ENCODE measurements around the gene CAMK2D.

CAMK2D gene

DNA sequence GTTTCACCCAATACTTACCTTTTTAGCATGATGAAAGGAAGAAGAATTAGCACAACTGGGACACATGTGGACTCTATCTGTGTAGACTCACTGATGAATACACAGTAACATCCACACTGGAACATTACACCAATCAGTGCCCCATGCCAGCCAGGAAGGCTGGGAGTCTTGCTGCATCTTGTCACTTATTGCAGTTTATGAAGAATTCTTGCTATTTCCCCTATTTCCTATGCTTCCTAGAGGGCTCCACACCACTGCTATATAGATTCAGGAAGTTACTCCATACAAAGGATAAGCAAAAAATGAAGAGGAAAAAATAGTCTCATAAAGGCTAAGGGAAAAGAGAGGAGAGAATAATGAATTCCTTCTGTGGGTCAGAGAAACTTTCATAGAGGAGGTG is 201.0 kb downstream of the CAMK2D start:
- Histone ChIP-seq H4K5ac (ENCODE audit: low read length) (no peak overlapping the region), H2BK5ac (ENCODE audit: low read length) (no peak overlapping the region), H3K18ac (ENCODE audit: low read length) (no peak overlapping the region), H3K27ac (ENCODE audit: low read depth, low read length) (no peak overlapping the region), H2AK5ac (ENCODE audit: low read length) (no peak overlapping the region), H3K56ac (ENCODE audit: low read length) (no peak overlapping the region), H3K9ac (ENCODE audit: low read length) (no peak overlapping the region), H3K79me1 (ENCODE audit: low read length) (no peaks in the 10 kb centered on the region), H3K79me2 (ENCODE audit: control insufficient read depth, insufficient read depth, low read length) (no peaks in the 10 kb centered on the region), H3K27me3 (ENCODE audit: insufficient read depth, low read length, poor library complexity) (no peaks in the 10 kb centered on the region), H2BK120ac (ENCODE audit: low read depth, low read length) (no peak overlapping the region), H4K8ac (ENCODE audit: low read depth, low read length) (no peak overlapping the region), H2BK15ac (replicated peaks; ENCODE audit: low read depth) (no peak overlapping the region), H3K23ac (ENCODE audit: low read length) (no peak overlapping the region), H3K4me2 (ENCODE audit: low read length) (no peak overlapping the region), H3K4me3 (ENCODE audit: low read length) (no peak overlapping the region), H3K4ac (ENCODE audit: low read depth, low read length) (no peak overlapping the region), H3K36me3 (ENCODE audit: control insufficient read depth, insufficient read depth, low read length) (no peaks in the 10 kb centered on the region), H3K4me1 (ENCODE audit: control insufficient read depth, low read depth, low read length) (no peaks in the 10 kb centered on the region)
- no peak for DNase-seq

DNA sequence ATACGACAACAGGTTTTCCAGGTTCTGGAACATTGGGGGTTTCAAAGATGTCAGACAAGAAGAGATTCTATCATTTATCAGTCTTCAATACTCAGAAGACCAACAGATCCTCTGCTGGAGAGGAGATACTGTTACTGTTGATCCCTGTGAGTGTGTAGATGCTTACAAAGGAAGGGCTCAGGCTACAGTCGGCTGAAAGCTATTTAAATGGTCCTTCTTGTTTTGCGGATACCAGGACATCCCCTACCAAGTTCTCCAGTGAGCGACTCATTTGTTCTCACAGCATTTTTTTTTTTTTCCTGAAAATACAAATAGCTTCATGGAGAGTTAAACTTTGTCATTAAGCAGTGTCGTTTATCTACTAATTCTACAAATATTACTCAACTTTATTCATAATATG is 201.6 kb downstream of the CAMK2D start:
- no peak for DNase-seq
- Histone ChIP-seq H3K4me1 (ENCODE audit: control insufficient read depth, low read depth, low read length) (no peaks in the 10 kb centered on the region), H3K79me2 (ENCODE audit: control insufficient read depth, insufficient read depth, low read length) (no peaks in the 10 kb centered on the region), H2BK5ac (ENCODE audit: low read length) (no peak overlapping the region), H3K27ac (ENCODE audit: low read depth, low read length) (no peak overlapping the region), H4K8ac (ENCODE audit: low read depth, low read length) (no peak overlapping the region), H3K23ac (ENCODE audit: low read length) (no peak overlapping the region), H3K27me3 (ENCODE audit: insufficient read depth, low read length, poor library complexity) (no peaks in the 10 kb centered on the region), H3K56ac (ENCODE audit: low read length) (no peak overlapping the region), H3K18ac (ENCODE audit: low read length) (no peak overlapping the region), H3K4ac (ENCODE audit: low read depth, low read length) (no peak overlapping the region), H2BK120ac (ENCODE audit: low read depth, low read length) (no peak overlapping the region), H4K5ac (ENCODE audit: low read length) (no peak overlapping the region), H2AK5ac (ENCODE audit: low read length) (no peak overlapping the region), H3K4me2 (ENCODE audit: low read length) (no peak overlapping the region), H3K4me3 (ENCODE audit: low read length) (no peak overlapping the region), H3K9ac (ENCODE audit: low read length) (no peak overlapping the region), H3K36me3 (ENCODE audit: control insufficient read depth, insufficient read depth, low read length) (no peaks in the 10 kb centered on the region), H2BK15ac (replicated peaks; ENCODE audit: low read depth) (no peak overlapping the region), H3K79me1 (ENCODE audit: low read length) (no peaks in the 10 kb centered on the region)
- WGBS (ENCODE audit: extremely low coverage, insufficient coverage, low lambda C conversion rate): no CpG with 5 or more reads among the region's 5 CpGs

DNA sequence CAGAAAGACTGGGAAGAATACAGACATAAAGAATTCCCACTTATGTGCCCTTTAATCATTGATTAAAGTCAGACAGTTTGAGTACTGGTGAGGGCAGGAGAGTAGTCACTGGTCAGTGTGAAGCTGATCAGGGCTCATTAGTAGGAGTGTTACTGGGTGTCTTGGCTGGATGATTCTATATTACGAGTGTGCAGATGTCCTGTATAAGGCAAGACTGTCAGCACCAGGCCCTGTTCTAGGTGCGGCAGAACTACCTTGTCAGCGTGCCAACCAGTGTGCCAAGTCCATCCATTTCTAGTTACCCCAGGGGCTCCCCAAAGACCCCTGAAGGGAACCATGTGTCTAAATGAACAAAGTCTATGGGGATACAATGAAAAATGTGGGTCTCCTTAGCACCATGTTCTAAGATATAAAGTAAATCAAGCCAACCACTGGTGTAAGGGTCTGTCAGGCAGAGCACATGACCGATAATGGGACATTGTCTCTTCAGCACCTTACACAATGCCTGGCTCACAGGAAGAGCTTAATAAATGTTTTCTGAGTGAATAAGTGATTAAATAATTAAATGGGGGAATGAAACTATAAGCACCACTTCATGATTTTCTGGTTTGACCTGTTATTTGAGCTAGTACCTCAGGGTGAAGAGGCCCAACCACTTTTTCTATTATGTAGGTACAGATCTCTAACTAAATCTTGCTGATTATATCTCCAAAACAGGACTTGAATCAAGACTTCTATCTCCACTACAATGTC is 205.0 kb downstream of the CAMK2D start:
- no peak overlapping the region for H3K4me3 ChIP-seq (ENCODE audit: low read length)

DNA sequence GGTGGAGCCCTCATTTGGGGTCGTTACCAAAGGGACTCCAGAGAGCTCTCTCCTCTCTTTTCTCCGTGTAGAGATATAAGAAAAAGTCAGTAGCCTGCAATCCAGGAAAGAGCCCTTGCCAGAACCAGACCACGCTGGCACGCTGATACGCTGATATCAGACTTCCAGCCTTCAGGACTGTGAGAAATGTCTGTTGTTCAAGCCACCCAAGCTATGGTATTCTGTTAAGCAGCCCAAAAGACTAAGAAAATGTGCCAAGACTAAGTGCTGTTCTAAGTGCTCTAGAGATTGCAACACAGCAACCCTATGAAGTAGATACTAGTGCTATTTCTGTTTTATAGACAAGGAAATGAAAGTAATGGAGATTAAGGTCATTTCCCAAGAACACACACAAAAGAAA is 205.7 kb downstream of the CAMK2D start:
- Histone ChIP-seq H3K23ac (ENCODE audit: low read length) (no peak overlapping the region), H3K27ac (ENCODE audit: low read depth, low read length) (no peak overlapping the region), H3K27me3 (ENCODE audit: insufficient read depth, low read length, poor library complexity) (no peaks in the 10 kb centered on the region)

More for the DNA sequence above, 205.0 kb downstream of the CAMK2D start:
- H2BK120ac ChIP-seq (ENCODE audit: low read depth, low read length): no peak overlapping the region
- WGBS (ENCODE audit: extremely low coverage, insufficient coverage, low lambda C conversion rate): no CpG with 5 or more reads among the region's 4 CpGs
- H3K36me3 ChIP-seq (ENCODE audit: control insufficient read depth, insufficient read depth, low read length): no peaks in the 10 kb centered on the region
- H3K4me2 ChIP-seq (ENCODE audit: low read length): no peak overlapping the region
- no peak overlapping the region for H4K8ac ChIP-seq (ENCODE audit: low read depth, low read length)
- no peak overlapping the region for H2AK5ac ChIP-seq (ENCODE audit: low read length)
- H3K4ac ChIP-seq (ENCODE audit: low read depth, low read length): no peak overlapping the region
- H3K4me1 ChIP-seq (ENCODE audit: control insufficient read depth, low read depth, low read length): no peaks in the 10 kb centered on the region
- no peaks in the 10 kb centered on the region for H3K79me2 ChIP-seq (ENCODE audit: control insufficient read depth, insufficient read depth, low read length)
- DNase-seq: no peak
- H3K9ac ChIP-seq (ENCODE audit: low read length): no peak overlapping the region
- H2BK5ac ChIP-seq (ENCODE audit: low read length): no peak overlapping the region
- no peak overlapping the region for H3K23ac ChIP-seq (ENCODE audit: low read length)
- H3K18ac ChIP-seq (ENCODE audit: low read length): no peak overlapping the region
- H3K27ac ChIP-seq (ENCODE audit: low read depth, low read length): no peak overlapping the region
- no peaks in the 10 kb centered on the region for H3K79me1 ChIP-seq (ENCODE audit: low read length)
- no peak overlapping the region for H4K5ac ChIP-seq (ENCODE audit: low read length)
- no peaks in the 10 kb centered on the region for H3K27me3 ChIP-seq (ENCODE audit: insufficient read depth, low read length, poor library complexity)
- no peak overlapping the region for H2BK15ac ChIP-seq (replicated peaks; ENCODE audit: low read depth)
- no peak overlapping the region for H3K56ac ChIP-seq (ENCODE audit: low read length)

DNA sequence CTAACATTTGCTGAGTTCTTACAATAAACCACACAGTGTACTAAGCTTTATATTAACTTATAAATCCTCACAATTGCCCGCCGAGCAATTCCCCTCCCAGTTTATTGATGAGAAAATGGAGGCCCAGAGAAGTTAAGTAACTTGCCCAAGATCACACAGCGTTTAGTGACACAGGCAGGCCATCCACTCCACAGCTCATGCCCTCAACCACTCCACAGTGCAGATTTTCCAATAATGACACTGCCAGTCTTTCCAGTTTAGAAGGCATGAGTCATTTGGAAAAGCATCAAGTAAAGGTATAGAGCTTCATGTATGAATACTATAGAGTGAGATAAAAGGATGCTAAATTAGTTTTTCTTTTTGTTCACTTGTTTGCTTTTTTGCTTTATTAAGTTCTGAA is 208.5 kb downstream of the CAMK2D start:
- H3K79me2 ChIP-seq (ENCODE audit: control insufficient read depth, insufficient read depth, low read length): no peaks in the 10 kb centered on the region
- no peak for DNase-seq
- H3K27me3 ChIP-seq (ENCODE audit: insufficient read depth, low read length, poor library complexity): no peaks in the 10 kb centered on the region
- no peak overlapping the region for H3K18ac ChIP-seq (ENCODE audit: low read length)
- H2BK120ac ChIP-seq (ENCODE audit: low read depth, low read length): no peak overlapping the region
- H3K36me3 ChIP-seq (ENCODE audit: control insufficient read depth, insufficient read depth, low read length): no peaks in the 10 kb centered on the region
- no peak overlapping the region for H4K5ac ChIP-seq (ENCODE audit: low read length)
- H3K4me2 ChIP-seq (ENCODE audit: low read length): no peak overlapping the region
- H2AK5ac ChIP-seq (ENCODE audit: low read length): no peak overlapping the region
- H3K4ac ChIP-seq (ENCODE audit: low read depth, low read length): no peak overlapping the region
- H3K27ac ChIP-seq (ENCODE audit: low read depth, low read length): no peak overlapping the region
- H3K79me1 ChIP-seq (ENCODE audit: low read length): no peaks in the 10 kb centered on the region
- H4K8ac ChIP-seq (ENCODE audit: low read depth, low read length): no peak overlapping the region
- no peak overlapping the region for H2BK5ac ChIP-seq (ENCODE audit: low read length)
- H3K4me3 ChIP-seq (ENCODE audit: low read length): no peak overlapping the region
- H3K4me1 ChIP-seq (ENCODE audit: control insufficient read depth, low read depth, low read length): no peaks in the 10 kb centered on the region
- H3K56ac ChIP-seq (ENCODE audit: low read length): no peak overlapping the region
- H2BK15ac ChIP-seq (replicated peaks; ENCODE audit: low read depth): no peak overlapping the region
- no peak overlapping the region for H3K23ac ChIP-seq (ENCODE audit: low read length)
- no peak overlapping the region for H3K9ac ChIP-seq (ENCODE audit: low read length)
- no CpG with 5 or more reads among the region's 3 CpGs for WGBS (ENCODE audit: extremely low coverage, insufficient coverage, low lambda C conversion rate)

More for the DNA sequence above, 205.7 kb downstream of the CAMK2D start:
- no peak overlapping the region for H4K5ac ChIP-seq (ENCODE audit: low read length)
- H2BK15ac ChIP-seq (replicated peaks; ENCODE audit: low read depth): no peak overlapping the region
- no peak overlapping the region for H3K4ac ChIP-seq (ENCODE audit: low read depth, low read length)
- H3K18ac ChIP-seq (ENCODE audit: low read length): no peak overlapping the region
- H3K79me1 ChIP-seq (ENCODE audit: low read length): no peaks in the 10 kb centered on the region
- DNase-seq: no peak
- no peak overlapping the region for H3K56ac ChIP-seq (ENCODE audit: low read length)
- H3K9ac ChIP-seq (ENCODE audit: low read length): no peak overlapping the region
- no peaks in the 10 kb centered on the region for H3K4me1 ChIP-seq (ENCODE audit: control insufficient read depth, low read depth, low read length)
- no peaks in the 10 kb centered on the region for H3K36me3 ChIP-seq (ENCODE audit: control insufficient read depth, insufficient read depth, low read length)
- no peaks in the 10 kb centered on the region for H3K79me2 ChIP-seq (ENCODE audit: control insufficient read depth, insufficient read depth, low read length)
- no peak overlapping the region for H2AK5ac ChIP-seq (ENCODE audit: low read length)
- no peak overlapping the region for H2BK5ac ChIP-seq (ENCODE audit: low read length)
- no CpG with 5 or more reads among the region's 5 CpGs for WGBS (ENCODE audit: extremely low coverage, insufficient coverage, low lambda C conversion rate)
- no peak overlapping the region for H3K4me3 ChIP-seq (ENCODE audit: low read length)
- H2BK120ac ChIP-seq (ENCODE audit: low read depth, low read length): no peak overlapping the region
- no peak overlapping the region for H3K4me2 ChIP-seq (ENCODE audit: low read length)
- H4K8ac ChIP-seq (ENCODE audit: low read depth, low read length): no peak overlapping the region

DNA sequence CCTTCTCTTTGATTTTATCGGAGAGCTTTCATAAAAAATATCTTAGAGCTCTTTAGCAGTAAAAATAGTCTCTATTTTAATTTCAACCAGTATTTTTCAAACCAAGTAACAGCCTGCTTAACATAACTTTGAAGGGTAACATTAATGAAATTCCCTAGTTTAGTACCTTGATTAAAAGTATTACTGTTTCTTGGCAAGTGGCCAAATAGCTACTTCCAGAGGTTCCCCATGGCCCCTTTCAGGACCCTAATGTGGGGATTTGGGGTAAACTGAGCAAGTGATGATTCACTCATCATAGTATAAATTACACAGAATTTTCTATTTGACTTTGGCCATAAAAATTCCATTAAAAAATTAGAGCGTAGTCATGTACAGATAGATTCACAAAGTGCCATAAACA is 211.0 kb downstream of the CAMK2D start:
- no peak for DNase-seq
- Histone ChIP-seq H3K27ac (ENCODE audit: low read depth, low read length) (no peak overlapping the region), H3K4ac (ENCODE audit: low read depth, low read length) (no peak overlapping the region), H2AK5ac (ENCODE audit: low read length) (no peak overlapping the region), H3K56ac (ENCODE audit: low read length) (no peak overlapping the region), H3K4me3 (ENCODE audit: low read length) (no peak overlapping the region), H4K5ac (ENCODE audit: low read length) (no peak overlapping the region), H3K4me2 (ENCODE audit: low read length) (no peak overlapping the region), H2BK15ac (replicated peaks; ENCODE audit: low read depth) (no peak overlapping the region), H3K4me1 (ENCODE audit: control insufficient read depth, low read depth, low read length) (no peaks in the 10 kb centered on the region), H3K18ac (ENCODE audit: low read length) (no peak overlapping the region), H3K79me1 (ENCODE audit: low read length) (no peaks in the 10 kb centered on the region), H2BK5ac (ENCODE audit: low read length) (no peak overlapping the region), H4K8ac (ENCODE audit: low read depth, low read length) (no peak overlapping the region), H2BK120ac (ENCODE audit: low read depth, low read length) (no peak overlapping the region), H3K27me3 (ENCODE audit: insufficient read depth, low read length, poor library complexity) (no peaks in the 10 kb centered on the region), H3K9ac (ENCODE audit: low read length) (no peak overlapping the region), H3K23ac (ENCODE audit: low read length) (no peak overlapping the region), H3K36me3 (ENCODE audit: control insufficient read depth, insufficient read depth, low read length) (no peaks in the 10 kb centered on the region), H3K79me2 (ENCODE audit: control insufficient read depth, insufficient read depth, low read length) (no peaks in the 10 kb centered on the region)
- no CpG with 5 or more reads among the region's 2 CpGs for WGBS (ENCODE audit: extremely low coverage, insufficient coverage, low lambda C conversion rate)

Measured in mesendoderm (in vitro differentiated cells).